Subcutaneous adipose tissue (tissue), 4 donors: ENCODE data around the gene FREM1. TPM values are rescaled to one million over a fixed set of nuclear protein-coding genes. Genes with fewer than 3 reads are reported as not detected.

ENCODE experiments used
- CTCF ChIP-seq: fragments of 450-650 bp; IDR thresholded peaks from one replicate; pipeline ENCODE4 v1.5.1; 2016; ENCODE audit warnings: low read depth, mild to moderate bottlenecking, control low read depth, antibody characterized with exemption, moderate library complexity
- total RNA-seq, 4 donors: library from RNA; depleted of rRNA; stranded (reverse); fragments of >200 nt; gene quantifications; one replicate each; pipeline ENCODE4 v1.1.0, GENCODE V29; 2016

The FREM1 gene
- total RNA-seq, 4 donors from 2014 or later, result 3.2 to 14.5 (median 10.0) TPM

DNA sequence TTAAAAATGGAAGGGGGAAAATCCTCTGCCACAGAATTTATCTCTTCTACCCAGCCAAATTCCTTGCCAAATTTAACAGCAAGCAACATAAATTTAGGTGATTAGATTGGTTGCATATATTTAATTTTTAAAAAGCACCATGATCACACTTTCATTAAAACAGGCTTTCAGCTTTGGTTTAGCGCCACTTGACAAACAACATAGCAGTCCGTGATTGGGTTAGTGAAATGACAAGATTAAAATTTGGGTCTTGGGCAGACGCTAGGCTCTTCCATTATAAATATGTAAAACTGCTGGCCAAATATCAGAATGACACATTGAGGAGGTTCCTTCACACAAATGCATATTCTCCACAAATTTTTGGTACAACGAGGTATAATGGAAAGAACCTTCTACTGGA is 129.5 kb downstream of the FREM1 start:
- no peak for TF ChIP-seq CTCF

DNA sequence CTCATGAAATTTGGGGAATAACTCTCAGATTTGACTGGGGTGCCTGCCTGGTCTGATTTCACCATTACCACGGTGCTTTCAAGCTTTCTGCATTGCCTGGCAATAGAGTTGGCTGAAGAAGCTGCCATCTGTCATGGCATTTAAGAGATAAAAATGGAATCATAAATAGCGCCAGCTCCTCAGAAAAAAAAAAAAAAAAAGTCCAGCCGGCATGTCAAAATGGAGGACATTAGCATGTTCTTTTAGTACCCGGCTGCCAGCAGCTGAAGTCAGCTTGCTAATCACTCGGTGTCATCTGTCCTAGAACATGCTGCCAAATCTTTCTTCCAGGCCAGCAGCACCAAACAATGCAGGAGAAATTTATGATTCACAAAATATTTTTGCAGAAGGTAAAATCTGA is 130.0 kb downstream of the FREM1 start:
- TF ChIP-seq CTCF, result no peak

DNA sequence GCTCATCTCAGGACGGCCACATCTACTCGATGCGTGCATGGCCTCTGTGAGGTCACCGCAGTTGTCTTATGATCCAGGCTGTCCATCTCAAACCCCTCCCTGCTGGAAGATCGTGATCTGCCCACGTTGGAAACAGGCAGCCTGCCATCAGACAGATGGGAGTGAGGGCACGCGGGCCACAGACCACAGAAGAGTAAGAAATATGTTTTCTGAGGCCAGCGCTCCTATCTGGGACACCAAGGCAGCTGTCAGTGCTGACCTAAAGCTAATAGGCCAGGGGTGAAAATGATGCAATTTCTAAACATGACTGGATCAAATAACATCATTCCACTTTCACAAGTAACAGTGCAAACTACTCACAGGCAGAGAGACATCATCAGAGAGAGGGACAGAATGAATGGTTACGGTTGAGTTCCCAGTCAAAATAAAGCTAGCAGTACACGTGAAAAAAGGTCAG is 130.6 kb downstream of the FREM1 start:
- TF ChIP-seq CTCF, result no peak

DNA sequence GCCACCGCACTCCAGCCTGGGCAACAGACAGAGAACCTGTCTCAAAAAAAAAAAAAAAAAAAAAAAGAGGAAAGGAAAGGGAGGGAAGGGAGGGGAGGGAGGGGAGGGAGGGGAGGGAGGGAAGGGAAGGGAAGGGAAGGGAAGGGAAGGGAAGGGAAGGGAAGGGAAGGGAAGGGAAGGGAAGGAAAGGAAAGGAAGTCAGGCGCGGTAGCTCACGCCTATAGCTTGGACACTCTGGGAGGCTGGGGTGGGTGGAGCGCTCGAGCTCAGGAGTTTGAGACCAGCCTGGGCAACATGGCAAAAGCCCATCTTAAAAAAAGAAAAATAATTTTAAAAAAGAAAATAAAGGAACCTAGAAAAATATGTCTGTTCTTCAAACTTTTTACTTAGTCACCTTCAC is 131.7 kb downstream of the FREM1 start:
- TF ChIP-seq CTCF, result no peak

DNA sequence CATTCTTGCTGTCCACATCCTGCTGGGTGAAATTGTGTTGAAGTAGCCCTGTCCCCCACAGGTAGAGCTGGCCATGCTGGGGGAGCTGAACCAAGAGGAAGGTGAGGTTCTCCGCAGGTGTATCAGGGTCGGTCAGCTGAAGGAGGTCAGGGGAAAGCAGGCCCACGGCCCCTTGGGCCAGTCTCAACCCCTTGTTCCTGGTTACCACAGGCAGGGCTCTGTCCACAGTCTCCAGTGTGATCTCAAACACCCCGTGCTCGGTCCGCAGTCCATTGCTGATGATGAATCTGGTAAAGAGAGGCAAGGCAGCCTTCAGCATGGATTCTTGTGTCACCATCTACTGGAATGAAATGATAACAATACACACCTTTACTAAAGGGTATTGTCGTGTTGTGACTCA is 134.3 kb downstream of the FREM1 start:
- no peak for TF ChIP-seq CTCF

DNA sequence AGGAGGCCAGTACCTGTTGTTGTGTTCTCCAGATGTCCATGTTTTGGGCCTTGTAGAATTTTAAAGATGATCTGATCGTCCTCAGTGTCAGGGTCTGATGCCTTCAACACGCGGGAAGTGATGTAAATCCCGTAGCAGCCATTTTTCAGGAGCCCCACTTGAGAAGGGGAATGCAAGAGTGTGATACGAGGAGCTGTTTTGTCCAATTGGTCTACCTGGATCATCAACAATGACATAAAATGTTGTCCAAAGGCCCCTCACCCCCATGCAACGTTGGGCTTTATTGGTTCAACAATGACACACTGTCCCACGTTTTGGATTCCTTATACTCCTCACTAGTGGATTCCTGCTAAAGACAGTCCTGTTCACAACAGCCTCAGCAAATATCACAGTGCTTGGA is 139.6 kb downstream of the FREM1 start:
- no peak for TF ChIP-seq CTCF

DNA sequence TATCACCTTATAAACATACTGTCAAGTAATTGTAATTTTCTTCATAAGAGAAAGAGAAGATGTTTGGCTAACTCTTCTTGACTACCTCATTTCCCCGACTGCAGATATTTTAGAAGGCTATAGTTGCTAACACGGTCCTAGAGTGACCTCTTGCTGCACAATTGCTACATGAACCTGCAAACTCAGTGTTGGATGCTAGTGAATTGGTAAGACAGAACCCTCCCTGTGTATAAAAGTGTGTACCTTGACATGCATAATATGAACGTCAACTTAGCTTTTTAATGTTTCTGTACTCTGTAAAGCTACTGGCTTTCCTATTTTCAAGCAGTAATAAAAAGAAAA is 141.0 kb downstream of the FREM1 start:
- no peak for TF ChIP-seq CTCF
